Activated CD4-positive, alpha-beta T cell treated with anti-CD3 and anti-CD28 coated beads, Interleukin-2, amount 50 U/mL, for 16 hours (primary cell): Measurements from ENCODE around the gene MBNL1.

Experiments used
- DNase-seq: peaks from one replicate; pipeline ENCODE4 v3.0.0-alpha.2; 2020

MBNL1 gene

GRCh38 chr3:152299249-152299976 lies 30.7 kb downstream of the MBNL1 start:
- DNase-seq: peak; percentile 43

GRCh38 chr3:152300029-152300731 lies 31.5 kb downstream of the MBNL1 start:
- DNase-seq: no peak

- peak; percentile 80 for DNase-seq
These were observed 33.0 kb downstream of the MBNL1 start for GRCh38 chr3:152301745-152302181.

- peak; percentile 76 for DNase-seq
These were observed 33.8 kb downstream of the MBNL1 start for GRCh38 chr3:152302521-152303021.

- DNase-seq: no peak
These were observed 35.4 kb downstream of the MBNL1 start for GRCh38 chr3:152304160-152304559.

GRCh38 chr3:152305075-152305474 lies 36.3 kb downstream of the MBNL1 start:
- DNase-seq: no peak

GRCh38 chr3:152307829-152308474 lies 39.2 kb downstream of the MBNL1 start:
- no peak for DNase-seq

- no peak for DNase-seq
These were observed 39.7 kb downstream of the MBNL1 start for GRCh38 chr3:152308475-152308844.

- no peak for DNase-seq
These were observed 40.3 kb downstream of the MBNL1 start for GRCh38 chr3:152309031-152309430.

GRCh38 chr3:152309535-152310307 lies 41.0 kb downstream of the MBNL1 start:
- peak; percentile 77 for DNase-seq

GRCh38 chr3:152313430-152313829 lies 44.7 kb downstream of the MBNL1 start:
- no peak for DNase-seq

- no peak for DNase-seq
These were observed 45.2 kb downstream of the MBNL1 start for GRCh38 chr3:152313914-152314313.

GRCh38 chr3:152314677-152315353 lies 46.1 kb downstream of the MBNL1 start:
- no peak for DNase-seq

GRCh38 chr3:152315623-152316022 lies 46.9 kb downstream of the MBNL1 start:
- no peak for DNase-seq

GRCh38 chr3:152316318-152316717 lies 47.6 kb downstream of the MBNL1 start:
- DNase-seq: no peak

GRCh38 chr3:152317184-152317583 lies 48.5 kb downstream of the MBNL1 start:
- no peak for DNase-seq

- no peak for DNase-seq
These were observed 49.2 kb downstream of the MBNL1 start for GRCh38 chr3:152317956-152318355.

- no peak for DNase-seq
These were observed 49.8 kb downstream of the MBNL1 start for GRCh38 chr3:152318512-152318911.

- peak; percentile 45 for DNase-seq
These were observed 50.5 kb downstream of the MBNL1 start for GRCh38 chr3:152319256-152319655.

GRCh38 chr3:152319831-152320617 lies 51.3 kb downstream of the MBNL1 start:
- DNase-seq: no peak

- DNase-seq: no peak
These were observed 52.6 kb downstream of the MBNL1 start for GRCh38 chr3:152321200-152321954.
